ENCODE measurements around the gene KCTD11.

DNA sequence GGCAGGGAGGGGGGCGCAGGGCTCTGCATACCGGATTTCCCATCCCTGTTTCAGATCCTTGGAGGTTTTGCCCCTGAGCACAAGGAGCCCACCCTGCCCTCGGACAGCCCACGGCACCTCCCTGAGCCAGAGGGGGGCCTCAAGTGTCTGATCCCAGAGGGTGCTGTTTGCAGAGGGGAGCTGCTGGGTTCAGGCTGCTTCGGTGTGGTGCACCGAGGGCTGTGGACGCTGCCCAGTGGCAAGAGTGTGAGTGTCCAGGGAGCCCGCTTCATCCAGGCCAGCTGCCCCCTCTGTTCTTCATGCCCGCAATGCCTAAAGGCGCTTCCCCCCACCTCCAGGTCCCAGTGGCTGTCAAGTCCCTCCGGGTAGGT lies 31.4 kb downstream of the KCTD11 start:
- TF ChIP-seq, protein P1, sequence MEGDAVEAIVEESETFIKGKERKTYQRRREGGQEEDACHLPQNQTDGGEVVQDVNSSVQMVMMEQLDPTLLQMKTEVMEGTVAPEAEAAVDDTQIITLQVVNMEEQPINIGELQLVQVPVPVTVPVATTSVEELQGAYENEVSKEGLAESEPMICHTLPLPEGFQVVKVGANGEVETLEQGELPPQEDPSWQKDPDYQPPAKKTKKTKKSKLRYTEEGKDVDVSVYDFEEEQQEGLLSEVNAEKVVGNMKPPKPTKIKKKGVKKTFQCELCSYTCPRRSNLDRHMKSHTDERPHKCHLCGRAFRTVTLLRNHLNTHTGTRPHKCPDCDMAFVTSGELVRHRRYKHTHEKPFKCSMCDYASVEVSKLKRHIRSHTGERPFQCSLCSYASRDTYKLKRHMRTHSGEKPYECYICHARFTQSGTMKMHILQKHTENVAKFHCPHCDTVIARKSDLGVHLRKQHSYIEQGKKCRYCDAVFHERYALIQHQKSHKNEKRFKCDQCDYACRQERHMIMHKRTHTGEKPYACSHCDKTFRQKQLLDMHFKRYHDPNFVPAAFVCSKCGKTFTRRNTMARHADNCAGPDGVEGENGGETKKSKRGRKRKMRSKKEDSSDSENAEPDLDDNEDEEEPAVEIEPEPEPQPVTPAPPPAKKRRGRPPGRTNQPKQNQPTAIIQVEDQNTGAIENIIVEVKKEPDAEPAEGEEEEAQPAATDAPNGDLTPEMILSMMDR (optimal IDR thresholded peaks at IDR 0.05 in 1 of 3, IDR thresholded peaks at IDR 0.05 in 1 of 3, conservative IDR thresholded peaks at IDR 0.05 in 1 of 3; ENCODE audit: extremely low read depth in 1 of 3, insufficient read depth in 2 of 3, low read length in 3 of 3) = no peak
- no peak for TF ChIP-seq EZH2 (IDR thresholded peaks at IDR 0.05; ENCODE audit: low read length)

Data from keratinocyte (primary cell).